Stomach (tissue), 4 donors: ENCODE results near the gene GRAMD1B.

Experiments
- POLR2A ChIP-seq, 4 donors: fragments of 450-650 bp; IDR thresholded peaks; one replicate each; pipeline ENCODE4 v1.6.1; 2016; ENCODE audit warnings: antibody characterized with exemption in 4 of 4, control low read depth in 2 of 4, mild to moderate bottlenecking in 1 of 4, moderate library complexity in 1 of 4
- POLR2AphosphoS5 ChIP-seq, 3 donors: sonication (generic); formaldehyde crosslinking; IDR thresholded peaks; one replicate each; pipeline ENCODE4 v1.6.1; 2016; ENCODE audit warnings: antibody characterized with exemption in 3 of 3

DNA sequence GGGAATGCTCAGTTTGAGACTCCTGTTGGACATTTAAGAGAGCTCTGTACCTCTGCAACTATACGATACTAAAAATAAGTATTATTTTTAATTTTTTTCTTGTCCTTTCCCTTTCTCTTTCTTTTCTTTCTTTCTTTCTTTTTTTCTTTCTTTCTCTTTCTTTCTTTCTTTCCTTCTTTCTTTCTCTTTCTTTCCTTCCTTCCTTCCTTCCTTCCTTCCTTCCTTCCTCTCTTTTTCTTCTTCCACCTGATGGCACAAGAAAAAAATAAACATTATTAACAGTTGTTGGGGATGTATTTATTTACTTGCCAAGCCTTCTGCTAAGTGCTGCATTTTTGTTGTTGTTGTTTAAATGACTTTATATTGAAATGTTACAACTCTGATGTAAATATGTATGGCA lies 39.5 kb downstream of the GRAMD1B start:
- TF ChIP-seq POLR2A (IDR thresholded peaks at IDR 0.05) (no peak), POLR2AphosphoS5 (IDR thresholded peaks at IDR 0.05) (no peak)
